Measurements from ENCODE around the gene COX14. TPM values are rescaled to one million over a fixed set of nuclear protein-coding genes. Genes with fewer than 3 reads are reported as not detected.

The COX14 gene
- total RNA-seq, 1 donor from 2014 or later = 22.7 TPM

DNA sequence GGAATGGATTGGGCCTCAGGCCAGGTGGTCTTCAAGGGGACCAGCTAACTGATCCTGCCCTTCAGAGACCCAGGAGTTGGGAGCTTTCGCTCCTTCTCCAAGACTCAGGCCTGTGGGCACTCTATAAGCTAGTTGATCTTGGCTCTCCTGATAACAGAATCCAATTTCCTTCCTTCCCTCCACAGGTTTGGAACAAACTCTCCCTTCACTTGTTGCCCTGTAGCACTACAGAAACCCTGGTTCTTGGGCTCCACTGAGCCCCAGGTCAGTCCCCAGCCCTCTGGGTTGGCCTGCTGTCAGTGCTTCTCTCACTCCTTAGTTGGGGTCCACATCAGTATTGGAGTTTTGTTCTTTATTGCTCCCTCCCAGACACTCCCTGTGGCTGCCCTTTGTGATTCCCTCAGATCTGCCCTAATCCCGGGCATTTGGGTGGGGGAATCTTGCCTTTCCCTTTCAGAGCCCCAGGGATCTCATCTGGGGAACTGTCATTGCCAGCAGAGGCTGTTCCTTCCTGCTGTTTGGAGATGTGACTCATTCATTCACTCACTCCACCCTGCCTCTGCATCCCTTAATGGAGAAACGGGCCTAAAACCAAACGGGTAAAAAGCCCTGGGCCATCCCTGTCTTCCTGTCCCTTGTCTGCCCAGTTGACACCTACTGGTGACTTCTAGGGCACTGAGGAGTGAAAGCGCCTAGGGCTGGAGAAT, 12.6 kb upstream of the COX14 start:
- peaks cover 19% of the 10 kb centered on the region for H4K20me1 ChIP-seq (ENCODE audit: low read depth)
- H3K4me3 ChIP-seq = no peak overlapping the region
- no peak overlapping the region for H3K27ac ChIP-seq
- H3K27me3 ChIP-seq = no peaks in the 10 kb centered on the region
- Mint-ChIP-seq H3K27me3 (ENCODE audit: insufficient read depth, low read depth) (peaks cover 2% of the 10 kb centered on the region), H3K36me3 (peaks cover 46% of the 10 kb centered on the region), H3K4me3 (no peak overlapping the region), H3K4me1 (peaks cover 6% of the 10 kb centered on the region), H3K27ac (no peak overlapping the region), H3K9me3 (no peaks in the 10 kb centered on the region)
- no peak overlapping the region for H3K4me2 ChIP-seq
- no peak overlapping the region for H3K9ac ChIP-seq
- no peak for TF ChIP-seq EZH2phosphoT487 (IDR thresholded peaks at IDR 0.05)
- no peak for TF ChIP-seq EZH2 (IDR thresholded peaks at IDR 0.05)
- TF ChIP-seq, protein P1, sequence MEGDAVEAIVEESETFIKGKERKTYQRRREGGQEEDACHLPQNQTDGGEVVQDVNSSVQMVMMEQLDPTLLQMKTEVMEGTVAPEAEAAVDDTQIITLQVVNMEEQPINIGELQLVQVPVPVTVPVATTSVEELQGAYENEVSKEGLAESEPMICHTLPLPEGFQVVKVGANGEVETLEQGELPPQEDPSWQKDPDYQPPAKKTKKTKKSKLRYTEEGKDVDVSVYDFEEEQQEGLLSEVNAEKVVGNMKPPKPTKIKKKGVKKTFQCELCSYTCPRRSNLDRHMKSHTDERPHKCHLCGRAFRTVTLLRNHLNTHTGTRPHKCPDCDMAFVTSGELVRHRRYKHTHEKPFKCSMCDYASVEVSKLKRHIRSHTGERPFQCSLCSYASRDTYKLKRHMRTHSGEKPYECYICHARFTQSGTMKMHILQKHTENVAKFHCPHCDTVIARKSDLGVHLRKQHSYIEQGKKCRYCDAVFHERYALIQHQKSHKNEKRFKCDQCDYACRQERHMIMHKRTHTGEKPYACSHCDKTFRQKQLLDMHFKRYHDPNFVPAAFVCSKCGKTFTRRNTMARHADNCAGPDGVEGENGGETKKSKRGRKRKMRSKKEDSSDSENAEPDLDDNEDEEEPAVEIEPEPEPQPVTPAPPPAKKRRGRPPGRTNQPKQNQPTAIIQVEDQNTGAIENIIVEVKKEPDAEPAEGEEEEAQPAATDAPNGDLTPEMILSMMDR (IDR thresholded peaks at IDR 0.05) = no peak
- DNase-seq (ENCODE audit: low spot score) = no peak
- H3K36me3 ChIP-seq = peaks cover 9% of the 10 kb centered on the region
- H3K79me2 ChIP-seq (ENCODE audit: low read depth) = no peaks in the 10 kb centered on the region
- peaks cover 50% of the 10 kb centered on the region for H3F3A ChIP-seq (ENCODE audit: low read depth)
- no peak overlapping the region for H2AFZ ChIP-seq (replicated peaks)
- no peaks in the 10 kb centered on the region for H3K9me3 ChIP-seq (ENCODE audit: low read depth)
- H3K4me1 ChIP-seq = peaks cover 8% of the 10 kb centered on the region

DNA sequence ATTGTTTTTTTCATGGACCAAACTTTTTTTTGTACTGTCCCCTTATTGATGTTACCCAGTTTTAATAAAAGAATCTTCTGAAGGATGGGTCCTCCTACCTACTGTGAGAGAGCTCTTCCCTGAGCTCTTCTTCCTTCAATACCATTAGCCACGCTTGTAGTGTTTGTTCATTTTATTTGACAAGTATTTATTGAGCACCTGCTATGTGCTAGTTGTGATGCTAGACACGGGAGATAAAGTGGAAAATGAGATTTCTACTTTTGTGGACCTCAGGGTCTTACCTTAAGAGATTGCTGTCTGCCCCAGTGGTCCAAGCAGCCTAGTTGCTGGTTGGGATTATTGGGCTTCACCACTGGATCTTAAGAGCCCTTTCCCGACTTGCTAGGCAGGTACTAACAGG, 11.5 kb upstream of the COX14 start:
- H3K9me3 Mint-ChIP-seq = no peaks in the 10 kb centered on the region
- no peak overlapping the region for H3K4me3 ChIP-seq
- no peaks in the 10 kb centered on the region for H3K9me3 ChIP-seq (ENCODE audit: low read depth)
- no peaks in the 10 kb centered on the region for H3K79me2 ChIP-seq (ENCODE audit: low read depth)
- no peak overlapping the region for H3K27ac Mint-ChIP-seq
- peaks cover 2% of the 10 kb centered on the region for H3K27me3 Mint-ChIP-seq (ENCODE audit: insufficient read depth, low read depth)
- no peaks in the 10 kb centered on the region for H3K27me3 ChIP-seq
- H2AFZ ChIP-seq (replicated peaks) = no peak overlapping the region
- H3F3A ChIP-seq (ENCODE audit: low read depth) = peaks cover 49% of the 10 kb centered on the region
- no peak for DNase-seq (ENCODE audit: low spot score)
- no peak overlapping the region for H3K4me3 Mint-ChIP-seq
- H3K27ac ChIP-seq = peak overlapping the region; percentile 17
- TF ChIP-seq, protein P1 (IDR thresholded peaks at IDR 0.05) = no peak
- no peak for TF ChIP-seq EZH2 (IDR thresholded peaks at IDR 0.05)
- no peak for TF ChIP-seq EZH2phosphoT487 (IDR thresholded peaks at IDR 0.05)
- peaks cover 8% of the 10 kb centered on the region for H3K4me1 ChIP-seq
- peaks cover 14% of the 10 kb centered on the region for H3K4me1 Mint-ChIP-seq
- H3K9ac ChIP-seq = no peak overlapping the region
- H4K20me1 ChIP-seq (ENCODE audit: low read depth) = peaks cover 10% of the 10 kb centered on the region
- H3K36me3 ChIP-seq = peaks cover 6% of the 10 kb centered on the region
- no peak overlapping the region for H3K4me2 ChIP-seq
- H3K36me3 Mint-ChIP-seq = peaks cover 42% of the 10 kb centered on the region

DNA sequence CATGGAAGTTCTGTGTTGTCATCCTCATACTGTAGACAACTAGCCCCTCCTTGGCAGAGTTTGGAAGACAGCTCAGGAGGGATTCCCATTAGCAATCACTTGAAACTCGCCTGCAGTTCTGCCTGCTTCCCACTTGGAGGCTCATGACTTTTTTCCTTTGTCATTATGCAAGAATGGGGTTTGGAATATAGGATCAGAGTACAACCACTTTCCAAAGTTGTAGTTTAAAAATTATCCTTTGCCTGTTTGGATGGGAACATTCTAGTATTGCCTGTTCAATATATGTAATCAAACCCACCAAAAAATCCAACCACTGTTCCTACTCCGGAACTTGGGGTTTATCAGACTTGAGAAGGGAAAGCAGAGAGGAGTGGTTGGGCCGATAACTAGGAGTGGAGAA, 10.4 kb upstream of the COX14 start:
- Histone ChIP-seq H3K4me1 (peaks cover 8% of the 10 kb centered on the region), H3F3A (ENCODE audit: low read depth) (peaks cover 42% of the 10 kb centered on the region), H3K27ac (peak overlapping the region; percentile 42), H3K9ac (no peak overlapping the region), H3K36me3 (peaks cover 4% of the 10 kb centered on the region), H4K20me1 (ENCODE audit: low read depth) (peaks cover 10% of the 10 kb centered on the region), H3K4me3 (no peak overlapping the region), H3K79me2 (ENCODE audit: low read depth) (no peaks in the 10 kb centered on the region), H3K27me3 (no peaks in the 10 kb centered on the region), H3K4me2 (no peak overlapping the region), H3K9me3 (ENCODE audit: low read depth) (no peaks in the 10 kb centered on the region), H2AFZ (replicated peaks) (no peak overlapping the region)
- Mint-ChIP-seq H3K4me1 (peaks cover 18% of the 10 kb centered on the region), H3K27ac (no peak overlapping the region), H3K9me3 (no peaks in the 10 kb centered on the region), H3K36me3 (peaks cover 31% of the 10 kb centered on the region), H3K27me3 (ENCODE audit: insufficient read depth, low read depth) (peaks cover 2% of the 10 kb centered on the region), H3K4me3 (no peak overlapping the region)
- DNase-seq (ENCODE audit: low spot score) = peak; percentile 72
- TF ChIP-seq EZH2phosphoT487 (IDR thresholded peaks at IDR 0.05) (no peak), EZH2 (IDR thresholded peaks at IDR 0.05) (no peak)
- TF ChIP-seq, protein P1 (IDR thresholded peaks at IDR 0.05) = peak; percentile 58

All from neural progenitor cell (in vitro differentiated cells).